ENCODE measurements around the gene CHPF. TPM values are rescaled to one million over a fixed set of nuclear protein-coding genes. Genes with fewer than 3 reads are reported as not detected.

CHPF gene
- total RNA-seq, 2 experiments from 2014 or later = 14.2 to 24.4 TPM

Small RNA genes within 50 kb of the gene (microRNA-seq; reads per million reads assigned to microRNA genes)
- gene MIR3132 = not detected

Other genes starting within 250 kb of the CHPF start
- gene PTPRN, start 234.4 kb downstream of the CHPF start, total RNA-seq = under 1 TPM in 1 of 2 experiments, not detected in 1; 0.28 TPM
- gene RESP18, start 211.1 kb downstream of the CHPF start, total RNA-seq = not detected
- 10 to 100 TPM; 60.3 to 64.8 TPM for gene DNPEP, start 155.9 kb downstream of the CHPF start, total RNA-seq
- not detected for gene DES, start 125.4 kb downstream of the CHPF start, total RNA-seq
- gene SPEG, start 109.0 kb downstream of the CHPF start, total RNA-seq = 1 to 10 TPM in 1 of 2 experiments, under 1 TPM in 1; 0.52 to 1.3 TPM
- 10 to 100 TPM; 36.5 to 42.6 TPM for gene GMPPA, start 44.9 kb downstream of the CHPF start, total RNA-seq
- gene ASIC4, start 29.3 kb downstream of the CHPF start, total RNA-seq = under 1 TPM in 1 of 2 experiments, not detected in 1; 0.09 TPM
- 1 to 10 TPM; 1.8 to 2.8 TPM for gene TMEM198, start 219 bp upstream of the CHPF start, total RNA-seq
- under 1 TPM in 1 of 2 experiments, not detected in 1; 0.16 TPM for gene OBSL1, start 27.7 kb upstream of the CHPF start, total RNA-seq
- not detected for gene INHA, start 28.5 kb upstream of the CHPF start, total RNA-seq
- gene STK11IP, start 54.0 kb upstream of the CHPF start, total RNA-seq = 10 to 100 TPM; 27.7 to 30.8 TPM
- gene SLC4A3, start 83.8 kb upstream of the CHPF start, total RNA-seq = not detected

Measured in activated CD8-positive, alpha-beta memory T cell treated with anti-CD3 and anti-CD28 coated beads, Interleukin-2, amount 10 ng/mL, durations not matched to agents 7 days and 5 days (primary cell).